Stimulated activated naive CD8-positive, alpha-beta T cell treated with anti-CD3 and anti-CD28 coated beads, Interleukin-15, amount 100 ng/mL, for 72 hours (primary cell): ENCODE results near the gene NOMO2.
"Not testable (repeated sequence)": the region's sequence is repeated elsewhere in the genome, so short reads cannot be mapped to it uniquely, and the experiment has no call there.

Experiments
- ATAC-seq: fragments of 150-1000 bp; cut with Tn5 transposase; 2 replicates; pipeline ENCODE4 v1.10.0; 2021; ENCODE audit warnings: mild to moderate bottlenecking, moderate library complexity
- DNase-seq, 2 donors: peaks; one replicate each; pipeline ENCODE4 v3.0.0; 2021 to 2022
- H3K27ac Mint-ChIP-seq, 2 donors: one replicate each; pipeline ENCODE4 v1.8.0; 2022; ENCODE audit warnings: mild to moderate bottlenecking in 2 of 2, mixed read lengths in 2 of 2, moderate library complexity in 2 of 2
- H3K27me3 Mint-ChIP-seq: one replicate; pipeline ENCODE4 v1.8.0; 2022; ENCODE audit warnings: mixed read lengths
- H3K4me1 Mint-ChIP-seq: one replicate; pipeline ENCODE4 v1.8.0; 2022; ENCODE audit warnings: mild to moderate bottlenecking, mixed read lengths
- H3K4me3 Mint-ChIP-seq, 2 donors: one replicate each; pipeline ENCODE4 v1.8.0; 2022; ENCODE audit warnings: mild to moderate bottlenecking in 2 of 2, mixed read lengths in 2 of 2, moderate library complexity in 1 of 2
- H3K9me3 Mint-ChIP-seq, 2 donors: one replicate each; pipeline ENCODE4 v1.8.0; 2022; ENCODE audit warnings: mixed read lengths in 2 of 2

NOMO2 gene

GRCh38 chr16:18585789-18586188 lies 23.9 kb upstream of the NOMO2 start:
- H3K27ac Mint-ChIP-seq, ATAC-seq, H3K27me3 Mint-ChIP-seq, H3K9me3 Mint-ChIP-seq, DNase-seq, H3K4me1 Mint-ChIP-seq, H3K4me3 Mint-ChIP-seq: not testable (repeated sequence)

- Mint-ChIP-seq H3K9me3 (no peaks in the 10 kb centered on the region), H3K4me1 (no peaks in the 10 kb centered on the region), H3K27me3 (no peaks in the 10 kb centered on the region), H3K4me3 (no peak overlapping the region), H3K27ac (no peak overlapping the region)
- DNase-seq (no peak), ATAC-seq (no peak)
These were observed 21.0 kb upstream of the NOMO2 start for GRCh38 chr16:18582902-18583301.

- not testable (repeated sequence) for H3K27me3 Mint-ChIP-seq, H3K9me3 Mint-ChIP-seq, H3K4me1 Mint-ChIP-seq, DNase-seq, ATAC-seq, H3K4me3 Mint-ChIP-seq, H3K27ac Mint-ChIP-seq
These were observed 18.5 kb upstream of the NOMO2 start for GRCh38 chr16:18580396-18580795.

- H3K27me3 Mint-ChIP-seq, DNase-seq, ATAC-seq, H3K9me3 Mint-ChIP-seq, H3K4me3 Mint-ChIP-seq, H3K4me1 Mint-ChIP-seq, H3K27ac Mint-ChIP-seq: not testable (repeated sequence)
These were observed 17.4 kb upstream of the NOMO2 start for GRCh38 chr16:18579261-18579660.

- not testable (repeated sequence) for H3K27me3 Mint-ChIP-seq, H3K27ac Mint-ChIP-seq, H3K4me3 Mint-ChIP-seq, H3K4me1 Mint-ChIP-seq, DNase-seq, ATAC-seq, H3K9me3 Mint-ChIP-seq
These were observed 16.0 kb upstream of the NOMO2 start for GRCh38 chr16:18577942-18578341.

- H3K4me1 Mint-ChIP-seq, DNase-seq, ATAC-seq, H3K9me3 Mint-ChIP-seq, H3K4me3 Mint-ChIP-seq, H3K27me3 Mint-ChIP-seq, H3K27ac Mint-ChIP-seq: not testable (repeated sequence)
These were observed 14.0 kb upstream of the NOMO2 start for GRCh38 chr16:18575945-18576344.

- DNase-seq, ATAC-seq, H3K4me3 Mint-ChIP-seq, H3K27me3 Mint-ChIP-seq, H3K27ac Mint-ChIP-seq, H3K4me1 Mint-ChIP-seq, H3K9me3 Mint-ChIP-seq: not testable (repeated sequence)
These were observed 13.5 kb upstream of the NOMO2 start for GRCh38 chr16:18575298-18575917.

GRCh38 chr16:18573887-18574286 lies 12.0 kb upstream of the NOMO2 start:
- not testable (repeated sequence) for DNase-seq, ATAC-seq, H3K4me3 Mint-ChIP-seq, H3K27me3 Mint-ChIP-seq, H3K4me1 Mint-ChIP-seq, H3K9me3 Mint-ChIP-seq, H3K27ac Mint-ChIP-seq

GRCh38 chr16:18572973-18573372 lies 11.1 kb upstream of the NOMO2 start:
- H3K4me3 Mint-ChIP-seq, H3K4me1 Mint-ChIP-seq: not testable (repeated sequence)

GRCh38 chr16:18571307-18571850 lies 9.5 kb upstream of the NOMO2 start:
- not testable (repeated sequence) for H3K27me3 Mint-ChIP-seq, H3K4me3 Mint-ChIP-seq, H3K27ac Mint-ChIP-seq, DNase-seq, H3K9me3 Mint-ChIP-seq, H3K4me1 Mint-ChIP-seq
- peak; percentile 21 for ATAC-seq

More at GRCh38 chr16:18572973-18573372, 11.1 kb upstream of the NOMO2 start:
- H3K27me3 Mint-ChIP-seq, DNase-seq, H3K27ac Mint-ChIP-seq, ATAC-seq, H3K9me3 Mint-ChIP-seq: not testable (repeated sequence)

- not testable (repeated sequence) for H3K9me3 Mint-ChIP-seq, H3K27me3 Mint-ChIP-seq, H3K4me3 Mint-ChIP-seq, H3K27ac Mint-ChIP-seq, DNase-seq, H3K4me1 Mint-ChIP-seq
- peak; percentile 69 for ATAC-seq
These were observed 8.8 kb upstream of the NOMO2 start for GRCh38 chr16:18570529-18571306.

GRCh38 chr16:18560416-18561220 lies 1.3 kb downstream of the NOMO2 start:
- peaks cover 15% of the 10 kb centered on the region for H3K4me1 Mint-ChIP-seq
- ATAC-seq, H3K9me3 Mint-ChIP-seq, H3K27me3 Mint-ChIP-seq, DNase-seq: not testable (repeated sequence)
- H3K27ac Mint-ChIP-seq: peak overlapping the region in 1 of 2 donors; percentile 78
- peak overlapping the region; percentile 75 to 77 for H3K4me3 Mint-ChIP-seq

GRCh38 chr16:18553671-18554070 lies 8.2 kb downstream of the NOMO2 start:
- not testable (repeated sequence) for H3K4me3 Mint-ChIP-seq, ATAC-seq, H3K9me3 Mint-ChIP-seq, DNase-seq, H3K4me1 Mint-ChIP-seq, H3K27me3 Mint-ChIP-seq
- H3K27ac Mint-ChIP-seq: peak overlapping the region in 1 of 2 donors; percentile 71

GRCh38 chr16:18547382-18547781 lies 14.5 kb downstream of the NOMO2 start:
- not testable (repeated sequence) for H3K27ac Mint-ChIP-seq

GRCh38 chr16:18546853-18547252 lies 15.0 kb downstream of the NOMO2 start:
- H3K9me3 Mint-ChIP-seq, H3K4me3 Mint-ChIP-seq, H3K27me3 Mint-ChIP-seq, H3K27ac Mint-ChIP-seq, H3K4me1 Mint-ChIP-seq, DNase-seq, ATAC-seq: not testable (repeated sequence)

More at GRCh38 chr16:18547382-18547781, 14.5 kb downstream of the NOMO2 start:
- H3K27me3 Mint-ChIP-seq, DNase-seq, H3K4me1 Mint-ChIP-seq, H3K9me3 Mint-ChIP-seq, H3K4me3 Mint-ChIP-seq, ATAC-seq: not testable (repeated sequence)
